Ishikawa (cell line): Measurements from ENCODE around the gene SFMBT1.

ENCODE experiments used
- REST ChIP-seq: IDR thresholded peaks from 2 replicates; pipeline ENCODE4 v1.6.1; 2012; ENCODE audit warnings: low read depth, mild to moderate bottlenecking
- ZBTB7A ChIP-seq: IDR thresholded peaks from 2 replicates; pipeline ENCODE4 v1.6.1; 2012; ENCODE audit warnings: low read depth

GRCh38 chr3:52881871-52882270 is 164.0 kb downstream of the SFMBT1 start:
- TF ChIP-seq ZBTB7A: no peak
- TF ChIP-seq REST: no peak
